Measurements from ENCODE around the gene DALRD3. TPM values are rescaled to one million over a fixed set of nuclear protein-coding genes. Genes with fewer than 3 reads are reported as not detected.
A peak's percentile ranks its signal among the peaks of the same experiment; 100 is the strongest.

DALRD3 gene
- total and polyA plus RNA-seq, 2 donors: 27.5 to 35.0 TPM

DNA sequence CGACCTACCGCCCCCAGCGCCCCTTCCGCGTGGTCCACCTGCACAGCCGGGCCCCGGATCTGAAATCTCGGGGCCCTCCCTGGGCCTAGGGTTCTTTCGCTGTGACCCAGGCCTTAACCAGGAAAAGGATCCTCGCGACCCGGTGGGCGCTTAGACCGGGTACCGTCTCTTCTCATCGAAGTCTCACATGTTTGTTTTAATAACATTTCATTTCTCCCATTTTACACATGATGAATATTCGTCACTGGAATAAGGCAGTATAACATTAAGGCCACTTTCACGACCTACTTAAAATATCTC lies 277 bp upstream of the DALRD3 start:
- H3K4me1 ChIP-seq (ENCODE audit: control insufficient read depth in 2 of 2, insufficient read depth in 2 of 2, low read length in 2 of 2): peaks cover 11 to 45% of the 10 kb centered on the region in 2 donors
- H3K9me3 ChIP-seq (ENCODE audit: control insufficient read depth in 2 of 2, insufficient read depth in 1 of 2, low read length in 1 of 2): peaks cover 0 to 8% of the 10 kb centered on the region in 2 donors
- peaks cover 0 to 10% of the 10 kb centered on the region in 2 donors for H3K27me3 ChIP-seq (ENCODE audit: control insufficient read depth in 2 of 2, insufficient read depth in 1 of 2, low read length in 1 of 2)
- WGBS: 3% methylated on average over 18 of the region's 18 CpGs
- H3K27ac ChIP-seq (ENCODE audit: low read depth in 1 of 2, low read length in 1 of 2): peak overlapping the region; percentile 79 to 86
- H3K4me3 ChIP-seq (ENCODE audit: low read length in 2 of 2): peak overlapping the region; percentile 56 to 78
- peaks cover 30 to 43% of the 10 kb centered on the region in 2 donors for H3K36me3 ChIP-seq (ENCODE audit: control insufficient read depth in 2 of 2, insufficient read depth in 2 of 2, low read length in 1 of 2)
- no peak for DNase-seq (ENCODE audit: low read depth in 6 of 9, low spot score in 9 of 9)

DNA sequence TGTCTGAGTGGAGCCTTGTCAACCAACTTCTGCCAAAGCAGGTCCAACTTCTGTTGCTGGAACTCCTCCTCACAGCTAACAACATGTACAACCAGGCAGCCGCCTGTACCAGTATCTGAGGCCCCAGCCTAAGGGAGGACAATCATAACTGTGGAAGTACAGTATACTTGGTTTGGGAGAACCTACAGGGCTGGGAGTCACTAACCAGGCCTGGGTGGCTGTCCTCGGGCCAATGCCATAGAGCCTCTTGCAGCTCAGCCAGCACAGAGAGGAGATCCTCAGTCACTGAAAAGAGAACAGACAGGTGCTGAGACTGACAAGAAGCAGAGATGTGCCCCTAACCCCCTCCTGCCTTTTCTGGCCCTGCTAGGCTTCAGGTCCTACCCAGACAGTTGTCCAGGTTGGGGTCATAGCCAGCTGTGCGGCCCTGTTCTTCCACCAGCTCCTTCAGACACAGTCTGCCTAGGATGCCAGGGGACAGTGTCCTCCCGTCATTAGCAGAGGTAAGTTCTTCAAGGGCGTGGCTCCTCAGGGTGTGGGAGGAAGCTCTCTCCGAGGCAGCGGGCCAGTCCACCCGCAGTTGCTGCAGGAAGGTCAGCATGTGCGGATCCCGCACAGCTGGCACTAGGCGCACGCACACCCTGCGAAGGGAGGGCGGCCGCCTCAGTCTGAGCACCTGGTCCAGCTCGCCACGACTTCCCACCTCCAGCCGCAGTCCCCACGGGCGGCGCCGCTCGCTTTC lies 980 bp downstream of the DALRD3 start:
- no peak for DNase-seq (ENCODE audit: low read depth in 6 of 9, low spot score in 9 of 9)
- Histone ChIP-seq H3K27ac (ENCODE audit: low read depth in 1 of 2, low read length in 1 of 2) (no peak overlapping the region), H3K36me3 (ENCODE audit: control insufficient read depth in 2 of 2, insufficient read depth in 2 of 2, low read length in 1 of 2) (peaks cover 40 to 44% of the 10 kb centered on the region in 2 donors), H3K4me1 (ENCODE audit: control insufficient read depth in 2 of 2, insufficient read depth in 2 of 2, low read length in 2 of 2) (peaks cover 5 to 35% of the 10 kb centered on the region in 2 donors), H3K27me3 (ENCODE audit: control insufficient read depth in 2 of 2, insufficient read depth in 1 of 2, low read length in 1 of 2) (peaks cover 0 to 10% of the 10 kb centered on the region in 2 donors), H3K4me3 (ENCODE audit: low read length in 2 of 2) (peak overlapping the region; percentile 56 to 78), H3K9me3 (ENCODE audit: control insufficient read depth in 2 of 2, insufficient read depth in 1 of 2, low read length in 1 of 2) (peaks cover 0 to 5% of the 10 kb centered on the region in 2 donors)
- 13% methylated on average over 23 of the region's 23 CpGs for WGBS

DNA sequence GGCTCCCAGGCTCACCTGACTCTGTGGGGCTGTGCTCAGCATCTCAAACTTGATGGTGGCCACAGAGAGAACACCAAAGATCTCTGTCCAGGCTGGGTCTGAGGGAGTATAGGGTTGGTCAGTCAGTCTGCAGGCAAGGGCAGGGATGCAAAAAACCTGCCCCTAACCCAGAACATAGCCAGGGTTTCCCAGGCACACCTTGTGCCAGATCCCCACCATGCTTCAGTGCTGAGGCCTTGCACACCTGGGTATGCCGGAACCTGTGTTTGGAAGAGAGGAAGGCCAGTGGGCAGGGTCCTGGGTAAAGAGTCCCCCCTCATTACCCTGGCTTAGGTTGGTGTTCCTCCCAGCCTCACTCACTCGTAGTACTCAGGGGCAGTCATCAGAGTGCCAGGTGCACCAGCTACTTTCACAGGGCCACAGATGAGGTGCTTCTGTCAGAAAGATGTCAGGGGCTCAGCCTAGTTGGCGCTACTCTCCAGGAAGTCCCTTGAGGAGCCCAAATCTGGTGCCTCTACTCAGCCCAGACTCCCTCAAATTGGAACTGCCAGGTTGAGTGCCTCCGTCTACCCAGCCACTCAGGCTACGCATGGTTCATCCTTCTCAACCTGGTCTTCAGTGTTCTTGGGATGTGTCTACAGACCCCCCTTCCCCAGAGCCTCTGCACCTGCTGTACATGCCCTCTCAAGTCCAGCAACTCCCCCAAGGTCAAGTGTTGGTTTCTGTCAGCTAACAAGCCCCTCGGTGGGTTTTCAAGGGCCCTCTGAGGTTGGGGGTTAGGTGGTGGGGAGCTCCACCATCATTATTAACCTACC lies 1.8 kb downstream of the DALRD3 start:
- H3K4me3 ChIP-seq (ENCODE audit: low read length in 2 of 2): no peak overlapping the region

DNA sequence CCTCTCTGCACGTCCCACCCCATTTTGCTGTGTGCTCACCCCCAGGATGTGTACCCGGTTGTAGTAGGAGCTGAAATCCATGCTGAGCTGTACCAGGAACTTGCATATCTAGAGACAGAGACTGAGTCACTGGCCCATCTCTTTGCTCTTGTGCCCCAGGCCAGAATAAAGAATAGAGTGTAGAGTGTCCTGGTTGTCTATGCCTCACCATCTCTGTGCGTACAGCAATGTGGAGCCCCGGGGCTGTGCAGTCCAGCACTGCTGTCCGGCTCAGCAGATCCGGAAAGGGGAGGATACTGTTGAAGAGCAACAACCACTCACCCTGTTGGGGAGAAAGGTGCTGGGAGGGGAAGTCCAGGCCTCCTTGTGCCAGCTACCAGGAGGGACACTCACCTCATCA lies 2.6 kb downstream of the DALRD3 start:
- peaks cover 5 to 33% of the 10 kb centered on the region in 2 donors for H3K4me1 ChIP-seq (ENCODE audit: control insufficient read depth in 2 of 2, insufficient read depth in 2 of 2, low read length in 2 of 2)
- 96% methylated on average over 6 of the region's 6 CpGs for WGBS

More for the DNA sequence above, 1.8 kb downstream of the DALRD3 start:
- DNase-seq (ENCODE audit: low read depth in 6 of 9, low spot score in 9 of 9): no peak
- peaks cover 48 to 52% of the 10 kb centered on the region in 2 donors for H3K36me3 ChIP-seq (ENCODE audit: control insufficient read depth in 2 of 2, insufficient read depth in 2 of 2, low read length in 1 of 2)
- no peak overlapping the region for H3K27ac ChIP-seq (ENCODE audit: low read depth in 1 of 2, low read length in 1 of 2)
- peaks cover 5 to 33% of the 10 kb centered on the region in 2 donors for H3K4me1 ChIP-seq (ENCODE audit: control insufficient read depth in 2 of 2, insufficient read depth in 2 of 2, low read length in 2 of 2)
- no peaks in the 10 kb centered on the region for H3K9me3 ChIP-seq (ENCODE audit: control insufficient read depth in 2 of 2, insufficient read depth in 1 of 2, low read length in 1 of 2)
- 97% methylated on average over 6 of the region's 6 CpGs for WGBS
- peaks cover 0 to 10% of the 10 kb centered on the region in 2 donors for H3K27me3 ChIP-seq (ENCODE audit: control insufficient read depth in 2 of 2, insufficient read depth in 1 of 2, low read length in 1 of 2)

DNA sequence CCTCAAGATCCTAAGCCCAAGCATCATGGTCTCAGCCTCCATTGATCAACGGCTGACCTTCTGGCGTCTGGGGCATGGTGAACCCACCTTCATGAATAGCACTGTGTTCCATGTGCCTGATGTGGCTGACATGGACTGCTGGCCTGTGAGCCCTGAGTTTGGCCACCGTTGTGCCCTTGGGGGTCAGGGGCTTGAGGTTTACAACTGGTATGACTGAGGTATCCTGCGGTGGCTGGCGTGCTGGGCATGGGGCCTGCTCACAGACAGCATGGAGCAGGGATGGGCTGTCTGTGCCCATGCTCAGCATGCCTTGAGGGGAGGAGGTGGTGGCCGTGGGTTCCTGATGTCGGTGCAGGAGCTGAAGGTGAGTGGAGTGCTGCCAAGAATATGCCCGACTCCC lies 3.3 kb downstream of the DALRD3 start:
- Histone ChIP-seq H3K4me1 (ENCODE audit: control insufficient read depth in 2 of 2, insufficient read depth in 2 of 2, low read length in 2 of 2) (peaks cover 5 to 27% of the 10 kb centered on the region in 2 donors), H3K36me3 (ENCODE audit: control insufficient read depth in 2 of 2, insufficient read depth in 2 of 2, low read length in 1 of 2) (peaks cover 50 to 56% of the 10 kb centered on the region in 2 donors), H3K9me3 (ENCODE audit: control insufficient read depth in 2 of 2, insufficient read depth in 1 of 2, low read length in 1 of 2) (no peaks in the 10 kb centered on the region), H3K4me3 (ENCODE audit: low read length in 2 of 2) (no peak overlapping the region), H3K27me3 (ENCODE audit: control insufficient read depth in 2 of 2, insufficient read depth in 1 of 2, low read length in 1 of 2) (peaks cover 0 to 10% of the 10 kb centered on the region in 2 donors), H3K27ac (ENCODE audit: low read depth in 1 of 2, low read length in 1 of 2) (no peak overlapping the region)
- WGBS: 98% methylated on average over 8 of the region's 8 CpGs
- no peak for DNase-seq (ENCODE audit: low read depth in 6 of 9, low spot score in 9 of 9)

More for the DNA sequence above, 2.6 kb downstream of the DALRD3 start:
- Histone ChIP-seq H3K27ac (ENCODE audit: low read depth in 1 of 2, low read length in 1 of 2) (no peak overlapping the region), H3K4me3 (ENCODE audit: low read length in 2 of 2) (no peak overlapping the region), H3K36me3 (ENCODE audit: control insufficient read depth in 2 of 2, insufficient read depth in 2 of 2, low read length in 1 of 2) (peaks cover 50 to 56% of the 10 kb centered on the region in 2 donors), H3K27me3 (ENCODE audit: control insufficient read depth in 2 of 2, insufficient read depth in 1 of 2, low read length in 1 of 2) (peaks cover 0 to 10% of the 10 kb centered on the region in 2 donors), H3K9me3 (ENCODE audit: control insufficient read depth in 2 of 2, insufficient read depth in 1 of 2, low read length in 1 of 2) (no peaks in the 10 kb centered on the region)
- DNase-seq (ENCODE audit: low read depth in 6 of 9, low spot score in 9 of 9): no peak

DNA sequence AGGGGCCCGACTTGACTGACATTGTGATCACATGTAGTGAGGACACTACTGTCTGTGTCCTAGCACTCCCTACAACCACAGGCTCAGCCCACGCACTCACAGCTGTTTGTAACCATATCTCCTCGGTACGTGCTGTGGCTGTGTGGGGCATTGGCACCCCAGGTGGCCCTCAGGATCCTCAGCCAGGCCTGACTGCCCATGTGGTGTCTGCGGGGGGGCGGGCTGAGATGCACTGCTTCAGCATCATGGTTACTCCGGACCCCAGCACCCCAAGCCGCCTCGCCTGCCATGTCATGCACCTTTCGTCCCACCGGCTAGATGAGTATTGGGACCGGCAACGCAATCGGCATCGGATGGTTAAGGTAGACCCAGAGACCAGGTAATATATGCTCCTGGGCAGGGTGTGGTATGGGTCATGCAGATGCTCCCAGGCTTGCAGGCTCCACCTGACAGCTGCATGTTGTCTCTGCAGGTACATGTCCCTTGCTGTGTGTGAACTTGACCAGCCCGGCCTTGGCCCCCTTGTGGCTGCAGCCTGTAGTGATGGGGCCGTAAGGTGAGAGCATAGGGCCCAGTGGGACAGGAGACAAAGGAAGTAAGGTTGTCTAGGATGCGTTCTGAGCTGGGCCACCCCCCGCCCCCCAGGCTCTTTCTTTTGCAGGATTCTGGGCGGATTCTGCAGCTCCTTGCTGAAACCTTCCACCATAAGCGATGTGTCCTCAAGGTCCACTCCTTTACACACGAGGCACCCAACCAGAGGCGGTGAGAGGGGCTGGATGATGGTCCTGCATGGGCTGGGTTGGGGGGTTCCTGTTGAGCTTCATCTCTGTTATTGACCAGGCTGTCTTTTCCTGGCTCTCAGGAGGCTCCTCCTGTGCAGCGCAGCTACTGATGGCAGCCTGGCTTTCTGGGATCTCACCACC lies 4.4 kb downstream of the DALRD3 start:
- no peak overlapping the region for H3K27ac ChIP-seq (ENCODE audit: low read depth in 1 of 2, low read length in 1 of 2)
- peaks cover 0 to 10% of the 10 kb centered on the region in 2 donors for H3K27me3 ChIP-seq (ENCODE audit: control insufficient read depth in 2 of 2, insufficient read depth in 1 of 2, low read length in 1 of 2)
- peaks cover 53 to 56% of the 10 kb centered on the region in 2 donors for H3K36me3 ChIP-seq (ENCODE audit: control insufficient read depth in 2 of 2, insufficient read depth in 2 of 2, low read length in 1 of 2)
- 94% methylated on average over 24 of the region's 24 CpGs for WGBS
- H3K9me3 ChIP-seq (ENCODE audit: control insufficient read depth in 2 of 2, insufficient read depth in 1 of 2, low read length in 1 of 2): no peaks in the 10 kb centered on the region
- no peak overlapping the region for H3K4me3 ChIP-seq (ENCODE audit: low read length in 2 of 2)
- DNase-seq (ENCODE audit: low read depth in 6 of 9, low spot score in 9 of 9): peak in 1 of 9 donors; percentile 18
- peaks cover 0 to 17% of the 10 kb centered on the region in 2 donors for H3K4me1 ChIP-seq (ENCODE audit: control insufficient read depth in 2 of 2, insufficient read depth in 2 of 2, low read length in 2 of 2)

DNA sequence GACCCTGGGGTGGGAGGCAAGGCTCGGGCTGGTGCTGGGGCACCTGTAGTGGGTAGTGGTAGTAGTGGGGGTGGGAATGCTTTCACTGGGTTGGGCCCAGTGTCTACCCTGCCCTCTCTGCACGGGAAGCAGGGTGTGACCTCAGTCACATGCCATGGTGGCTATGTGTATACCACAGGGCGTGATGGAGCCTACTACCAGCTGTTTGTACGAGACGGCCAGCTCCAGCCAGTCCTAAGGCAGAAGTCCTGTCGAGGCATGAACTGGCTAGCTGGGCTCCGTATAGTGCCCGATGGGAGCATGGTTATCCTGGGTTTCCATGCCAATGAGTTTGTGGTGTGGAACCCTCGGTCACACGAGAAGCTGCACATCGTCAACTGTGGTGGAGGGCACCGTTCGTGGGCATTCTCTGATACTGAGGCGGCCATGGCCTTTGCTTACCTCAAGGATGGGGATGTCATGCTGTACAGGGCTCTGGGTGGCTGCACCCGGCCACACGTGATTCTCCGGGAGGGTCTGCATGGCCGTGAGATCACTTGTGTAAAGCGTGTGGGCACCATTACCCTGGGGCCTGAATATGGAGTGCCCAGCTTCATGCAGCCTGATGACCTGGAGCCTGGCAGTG lies 5.2 kb downstream of the DALRD3 start:
- no peaks in the 10 kb centered on the region for H3K9me3 ChIP-seq (ENCODE audit: control insufficient read depth in 2 of 2, insufficient read depth in 1 of 2, low read length in 1 of 2)
- DNase-seq (ENCODE audit: low read depth in 6 of 9, low spot score in 9 of 9): no peak
- H3K27ac ChIP-seq (ENCODE audit: low read depth in 1 of 2, low read length in 1 of 2): no peak overlapping the region
- peaks cover 0 to 10% of the 10 kb centered on the region in 2 donors for H3K27me3 ChIP-seq (ENCODE audit: control insufficient read depth in 2 of 2, insufficient read depth in 1 of 2, low read length in 1 of 2)
- WGBS: 93% methylated on average over 19 of the region's 19 CpGs
- peaks cover 3 to 19% of the 10 kb centered on the region in 2 donors for H3K4me1 ChIP-seq (ENCODE audit: control insufficient read depth in 2 of 2, insufficient read depth in 2 of 2, low read length in 2 of 2)
- H3K4me3 ChIP-seq (ENCODE audit: low read length in 2 of 2): no peak overlapping the region
- H3K36me3 ChIP-seq (ENCODE audit: control insufficient read depth in 2 of 2, insufficient read depth in 2 of 2, low read length in 1 of 2): peaks cover 53 to 59% of the 10 kb centered on the region in 2 donors

DNA sequence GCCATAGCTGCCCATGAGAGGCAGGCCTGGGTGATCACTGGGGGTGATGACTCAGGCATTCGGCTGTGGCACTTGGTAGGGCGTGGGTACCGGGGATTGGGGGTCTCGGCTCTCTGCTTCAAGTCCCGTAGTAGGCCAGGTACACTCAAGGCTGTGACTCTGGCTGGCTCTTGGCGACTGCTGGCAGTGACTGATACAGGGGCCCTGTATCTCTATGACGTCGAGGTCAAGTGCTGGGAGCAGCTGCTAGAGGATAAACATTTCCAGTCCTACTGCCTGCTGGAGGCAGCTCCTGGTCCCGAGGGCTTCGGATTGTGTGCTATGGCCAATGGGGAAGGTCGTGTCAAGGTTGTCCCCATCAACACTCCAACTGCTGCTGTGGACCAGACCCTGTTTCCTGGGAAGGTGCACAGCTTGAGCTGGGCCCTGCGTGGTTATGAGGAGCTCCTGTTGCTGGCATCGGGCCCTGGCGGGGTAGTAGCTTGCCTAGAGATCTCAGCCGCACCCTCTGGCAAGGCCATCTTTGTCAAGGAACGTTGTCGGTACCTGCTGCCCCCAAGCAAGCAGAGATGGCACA lies 5.9 kb downstream of the DALRD3 start:
- DNase-seq (ENCODE audit: low read depth in 6 of 9, low spot score in 9 of 9): no peak
- 97% methylated on average over 17 of the region's 17 CpGs for WGBS
- H3K27me3 ChIP-seq (ENCODE audit: control insufficient read depth in 2 of 2, insufficient read depth in 1 of 2, low read length in 1 of 2): peaks cover 0 to 4% of the 10 kb centered on the region in 2 donors
- H3K36me3 ChIP-seq (ENCODE audit: control insufficient read depth in 2 of 2, insufficient read depth in 2 of 2, low read length in 1 of 2): peaks cover 53 to 59% of the 10 kb centered on the region in 2 donors
- peaks cover 0 to under 1% of the 10 kb centered on the region in 2 donors for H3K9me3 ChIP-seq (ENCODE audit: control insufficient read depth in 2 of 2, insufficient read depth in 1 of 2, low read length in 1 of 2)
- no peak overlapping the region for H3K27ac ChIP-seq (ENCODE audit: low read depth in 1 of 2, low read length in 1 of 2)
- H3K4me1 ChIP-seq (ENCODE audit: control insufficient read depth in 2 of 2, insufficient read depth in 2 of 2, low read length in 2 of 2): peaks cover 3 to 21% of the 10 kb centered on the region in 2 donors
- H3K4me3 ChIP-seq (ENCODE audit: low read length in 2 of 2): no peak overlapping the region

Measured in thymus (tissue), 11 donors.